HG02588 (cell line): Measurements from ENCODE around the gene CCND1.
A peak's percentile ranks its signal among the peaks of the same experiment; 100 is the strongest.

Experiments
- ATAC-seq: cut with Tn5 transposase; IDR thresholded peaks from one replicate; pipeline ENCODE4 v1.9.1; 2021; ENCODE audit warnings: mild to moderate bottlenecking, moderate library complexity; ENCODE audit not compliant: unreplicated experiment

CCND1 gene

DNA sequence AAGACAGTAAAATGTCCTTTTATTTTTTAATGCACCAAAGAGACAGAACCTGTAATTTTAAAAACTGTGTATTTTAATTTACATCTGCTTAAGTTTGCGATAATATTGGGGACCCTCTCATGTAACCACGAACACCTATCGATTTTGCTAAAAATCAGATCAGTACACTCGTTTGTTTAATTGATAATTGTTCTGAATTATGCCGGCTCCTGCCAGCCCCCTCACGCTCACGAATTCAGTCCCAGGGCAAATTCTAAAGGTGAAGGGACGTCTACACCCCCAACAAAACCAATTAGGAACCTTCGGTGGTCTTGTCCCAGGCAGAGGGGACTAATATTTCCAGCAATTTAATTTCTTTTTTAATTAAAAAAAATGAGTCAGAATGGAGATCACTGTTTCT, 1.1 kb upstream of the CCND1 start:
- ATAC-seq, result no peak

DNA sequence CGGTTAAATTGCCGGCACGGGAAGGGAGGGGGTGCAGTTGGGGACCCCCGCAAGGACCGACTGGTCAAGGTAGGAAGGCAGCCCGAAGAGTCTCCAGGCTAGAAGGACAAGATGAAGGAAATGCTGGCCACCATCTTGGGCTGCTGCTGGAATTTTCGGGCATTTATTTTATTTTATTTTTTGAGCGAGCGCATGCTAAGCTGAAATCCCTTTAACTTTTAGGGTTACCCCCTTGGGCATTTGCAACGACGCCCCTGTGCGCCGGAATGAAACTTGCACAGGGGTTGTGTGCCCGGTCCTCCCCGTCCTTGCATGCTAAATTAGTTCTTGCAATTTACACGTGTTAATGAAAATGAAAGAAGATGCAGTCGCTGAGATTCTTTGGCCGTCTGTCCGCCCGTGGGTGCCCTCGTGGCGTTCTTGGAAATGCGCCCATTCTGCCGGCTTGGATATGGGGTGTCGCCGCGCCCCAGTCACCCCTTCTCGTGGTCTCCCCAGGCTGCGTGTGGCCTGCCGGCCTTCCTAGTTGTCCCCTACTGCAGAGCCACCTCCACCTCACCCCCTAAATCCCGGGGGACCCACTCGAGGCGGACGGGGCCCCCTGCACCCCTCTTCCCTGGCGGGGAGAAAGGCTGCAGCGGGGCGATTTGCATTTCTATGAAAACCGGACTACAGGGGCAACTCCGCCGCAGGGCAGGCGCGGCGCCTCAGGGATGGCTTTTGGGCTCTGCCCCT, 529 bp upstream of the CCND1 start:
- ATAC-seq, result no peak

DNA sequence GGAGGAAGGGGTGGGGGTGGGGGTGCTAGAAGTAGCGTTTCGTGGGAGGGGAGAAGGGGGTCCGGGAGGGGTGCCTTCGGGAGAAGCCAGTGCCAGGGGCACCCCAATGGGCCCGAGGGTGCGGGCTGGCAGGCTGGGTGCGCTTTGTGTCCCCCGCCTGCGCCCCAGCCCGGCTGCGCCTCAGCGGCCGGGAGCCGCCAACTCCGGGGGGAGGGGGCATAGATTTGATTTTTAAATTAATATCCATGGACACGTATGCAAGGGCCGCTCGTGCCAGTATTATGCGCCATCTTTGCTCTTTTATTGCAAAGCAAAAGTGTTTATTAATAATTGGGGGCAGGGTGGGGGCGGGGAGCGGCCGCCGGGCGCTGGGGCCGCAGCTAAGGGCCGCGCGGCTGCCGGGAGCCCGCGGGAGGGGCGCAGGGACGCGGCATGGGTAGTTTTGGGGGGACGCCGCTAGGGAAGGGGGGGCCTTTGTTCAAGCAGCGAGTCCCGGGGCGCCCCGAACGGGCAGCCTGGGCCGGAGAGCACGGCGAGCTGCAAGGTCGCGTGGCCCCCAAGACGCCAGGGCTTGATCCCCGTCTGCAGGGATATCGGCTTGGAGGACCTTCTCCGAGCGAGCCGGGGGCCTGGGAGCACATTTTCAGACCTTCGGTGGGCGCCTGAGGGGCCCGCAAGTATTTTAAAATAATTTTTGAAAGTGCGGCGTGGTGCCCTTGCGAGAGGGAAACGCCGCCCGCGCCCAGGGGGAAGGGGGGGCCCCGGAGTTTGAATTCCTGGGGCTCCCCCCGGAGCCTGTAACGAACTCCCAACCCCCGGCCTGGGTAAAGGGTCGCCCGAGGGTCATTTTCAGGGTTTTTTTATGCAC, 959 bp downstream of the CCND1 start:
- no peak for ATAC-seq

DNA sequence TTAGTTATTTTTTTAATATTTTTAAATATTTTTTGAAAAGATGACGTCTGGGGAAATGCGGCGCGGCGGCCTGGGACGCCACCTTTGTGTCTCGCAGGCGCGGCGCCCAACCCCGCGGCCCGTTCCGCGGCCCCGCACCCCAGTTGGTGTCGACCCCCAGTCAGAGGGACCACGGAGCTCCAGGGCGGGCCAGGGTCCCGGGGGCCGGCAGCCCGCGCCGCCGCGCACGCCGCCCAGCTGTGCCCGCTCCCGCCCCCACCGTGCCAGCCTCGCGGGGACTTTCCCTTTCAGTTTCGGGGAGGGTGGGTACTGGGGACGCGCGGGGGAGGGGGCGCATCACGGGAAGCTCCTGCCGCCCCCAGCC, 1.6 kb downstream of the CCND1 start:
- no peak for ATAC-seq

DNA sequence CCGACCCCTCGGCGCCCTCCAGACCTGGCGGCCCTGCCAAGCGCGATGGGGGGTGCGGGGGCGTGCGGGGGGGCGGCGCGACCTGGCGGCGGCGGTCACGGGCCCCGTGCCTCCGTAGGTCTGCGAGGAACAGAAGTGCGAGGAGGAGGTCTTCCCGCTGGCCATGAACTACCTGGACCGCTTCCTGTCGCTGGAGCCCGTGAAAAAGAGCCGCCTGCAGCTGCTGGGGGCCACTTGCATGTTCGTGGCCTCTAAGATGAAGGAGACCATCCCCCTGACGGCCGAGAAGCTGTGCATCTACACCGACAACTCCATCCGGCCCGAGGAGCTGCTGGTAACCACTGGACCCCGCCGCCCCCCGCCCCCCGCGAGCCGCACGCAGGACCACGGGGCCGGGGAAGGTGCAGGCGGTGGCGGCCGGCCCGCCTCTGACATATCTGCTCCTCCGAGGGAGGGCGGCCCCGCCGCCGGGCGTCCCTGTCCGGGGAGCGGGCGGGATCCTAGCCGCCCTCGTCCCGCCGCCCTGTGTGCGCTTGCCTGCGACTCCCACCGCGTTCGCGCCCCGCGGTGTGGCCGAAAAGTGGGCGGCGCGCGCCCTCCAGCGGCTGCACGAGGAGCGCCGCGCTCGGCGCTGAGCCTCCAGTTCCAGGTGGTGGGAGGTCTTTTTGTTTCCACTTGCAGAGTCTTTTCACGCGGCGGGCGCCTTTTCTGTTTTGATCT, 2.1 kb downstream of the CCND1 start:
- ATAC-seq, result peak; percentile 37

DNA sequence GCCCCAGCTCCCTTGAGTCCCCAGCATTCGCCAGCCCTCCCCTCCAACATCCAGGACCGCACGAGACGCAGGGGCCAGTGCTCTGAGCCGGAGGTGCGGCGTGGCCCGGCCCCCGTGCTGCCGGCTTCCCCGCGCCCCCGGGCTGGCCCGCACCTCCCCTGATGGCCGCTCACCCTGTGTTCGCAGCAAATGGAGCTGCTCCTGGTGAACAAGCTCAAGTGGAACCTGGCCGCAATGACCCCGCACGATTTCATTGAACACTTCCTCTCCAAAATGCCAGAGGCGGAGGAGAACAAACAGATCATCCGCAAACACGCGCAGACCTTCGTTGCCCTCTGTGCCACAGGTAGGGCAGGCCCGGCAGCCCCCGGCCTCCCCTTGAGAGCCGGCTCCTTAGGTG, 2.7 kb downstream of the CCND1 start:
- no peak for ATAC-seq

DNA sequence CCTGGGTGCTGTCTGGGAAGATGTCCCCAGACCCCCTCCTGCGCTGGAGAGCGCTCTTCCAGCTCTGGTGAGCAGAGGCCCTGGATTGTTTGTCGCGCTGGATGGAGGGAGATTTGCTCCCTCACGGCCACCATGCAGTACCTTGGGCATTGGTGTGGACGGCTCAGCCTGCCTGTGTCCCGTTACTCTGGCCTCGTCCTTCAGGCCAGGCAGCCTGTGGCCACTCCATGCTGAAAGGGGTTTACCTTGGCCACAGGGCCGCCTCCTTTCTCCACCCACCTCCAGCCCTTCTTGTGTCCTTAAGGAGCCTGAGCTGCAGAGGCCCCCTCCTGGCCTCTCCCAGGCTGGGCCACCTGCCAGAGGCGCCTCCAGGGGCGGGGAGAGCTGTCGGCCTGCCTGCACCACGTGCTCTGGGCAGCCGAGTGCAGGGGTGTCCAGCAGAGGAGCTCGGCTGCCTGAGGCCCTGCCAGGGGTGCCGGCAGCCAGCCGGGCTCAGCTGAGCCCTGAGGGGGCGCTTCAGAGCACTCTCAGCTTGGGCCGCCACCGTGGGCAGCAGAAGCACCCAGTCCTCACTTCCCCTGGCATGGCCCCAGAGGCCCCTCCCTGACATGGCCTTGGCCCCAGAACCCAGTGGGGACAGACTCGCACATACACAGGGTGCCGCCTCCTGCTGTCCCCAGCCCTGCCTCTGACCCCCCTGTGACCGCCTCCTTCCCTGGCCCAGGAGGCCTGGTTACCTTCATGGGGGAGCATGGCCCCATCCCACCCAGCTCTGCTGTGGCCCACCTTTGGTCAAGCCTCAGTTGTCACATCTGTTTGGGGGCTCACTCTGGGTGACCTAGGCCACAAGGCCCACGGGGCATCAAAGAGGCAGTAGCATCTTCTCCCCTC, 3.4 kb downstream of the CCND1 start:
- no peak for ATAC-seq

DNA sequence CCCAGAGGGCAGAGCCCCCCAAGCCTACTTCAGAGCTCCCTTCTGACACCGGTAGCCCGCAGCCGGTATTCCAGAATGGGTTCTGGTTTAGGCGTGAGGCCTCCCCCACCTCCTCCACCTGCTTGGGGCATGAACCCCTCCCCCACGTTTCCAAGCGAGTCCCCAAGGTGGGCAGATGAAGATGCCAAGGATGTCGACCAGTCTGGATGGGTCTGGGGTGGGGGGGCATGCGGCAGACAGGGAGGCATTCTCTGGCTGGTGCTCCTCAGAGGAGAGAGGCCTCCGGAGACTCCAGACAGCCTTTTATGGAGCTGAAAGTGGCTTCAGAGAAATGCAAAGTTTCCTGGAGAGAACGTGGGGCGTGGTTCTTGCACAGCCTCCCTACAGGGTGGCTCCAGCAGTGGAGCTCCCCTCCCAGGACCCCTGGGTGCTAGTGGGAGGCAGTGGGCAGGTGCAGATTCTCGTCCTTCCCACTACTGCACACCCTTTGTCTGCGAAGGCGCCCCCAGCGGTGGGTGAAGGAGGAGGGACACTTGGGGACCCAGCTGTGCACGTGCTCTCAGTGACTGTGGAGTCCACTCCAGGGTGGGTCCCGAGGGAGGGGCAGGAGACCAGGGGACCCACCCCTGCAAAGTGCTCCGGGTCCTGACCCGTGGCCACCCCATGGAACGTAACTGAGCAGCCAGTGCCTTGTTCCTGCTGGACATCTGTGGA, 4.2 kb downstream of the CCND1 start:
- no peak for ATAC-seq

DNA sequence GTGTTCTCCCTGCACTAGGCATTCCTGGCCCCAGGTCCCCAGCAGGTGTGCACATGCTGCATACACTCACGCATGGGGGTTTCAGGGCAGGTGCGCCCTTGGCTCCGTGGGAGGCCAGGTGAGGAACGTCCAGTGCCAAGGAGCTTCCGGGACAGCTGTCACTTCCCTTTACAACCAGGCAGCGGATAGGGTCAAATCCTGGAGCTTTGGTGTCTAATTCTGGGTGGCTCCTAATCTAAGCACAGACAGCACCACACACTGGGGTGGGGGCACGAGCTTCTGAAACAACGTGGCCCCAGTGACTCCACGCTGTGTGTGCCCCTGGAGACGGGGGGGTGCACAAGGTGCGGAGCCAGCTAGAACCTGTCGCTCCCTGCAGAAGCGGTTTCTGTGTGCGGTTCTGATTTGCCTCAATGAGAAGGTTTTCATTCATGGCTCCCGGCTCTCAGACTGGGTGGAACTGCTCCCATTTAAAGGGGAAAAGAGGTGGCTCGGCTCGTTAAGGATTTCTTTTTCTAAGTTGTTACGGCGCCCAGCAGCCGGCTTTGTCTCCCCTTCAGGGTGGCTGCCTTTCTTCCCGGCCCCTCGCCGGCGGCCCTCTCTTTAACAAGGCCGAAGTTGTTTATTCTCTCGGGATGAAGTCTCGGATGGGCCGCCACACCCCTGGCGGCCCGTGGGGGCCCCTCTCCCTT, 5.0 kb downstream of the CCND1 start:
- no peak for ATAC-seq

DNA sequence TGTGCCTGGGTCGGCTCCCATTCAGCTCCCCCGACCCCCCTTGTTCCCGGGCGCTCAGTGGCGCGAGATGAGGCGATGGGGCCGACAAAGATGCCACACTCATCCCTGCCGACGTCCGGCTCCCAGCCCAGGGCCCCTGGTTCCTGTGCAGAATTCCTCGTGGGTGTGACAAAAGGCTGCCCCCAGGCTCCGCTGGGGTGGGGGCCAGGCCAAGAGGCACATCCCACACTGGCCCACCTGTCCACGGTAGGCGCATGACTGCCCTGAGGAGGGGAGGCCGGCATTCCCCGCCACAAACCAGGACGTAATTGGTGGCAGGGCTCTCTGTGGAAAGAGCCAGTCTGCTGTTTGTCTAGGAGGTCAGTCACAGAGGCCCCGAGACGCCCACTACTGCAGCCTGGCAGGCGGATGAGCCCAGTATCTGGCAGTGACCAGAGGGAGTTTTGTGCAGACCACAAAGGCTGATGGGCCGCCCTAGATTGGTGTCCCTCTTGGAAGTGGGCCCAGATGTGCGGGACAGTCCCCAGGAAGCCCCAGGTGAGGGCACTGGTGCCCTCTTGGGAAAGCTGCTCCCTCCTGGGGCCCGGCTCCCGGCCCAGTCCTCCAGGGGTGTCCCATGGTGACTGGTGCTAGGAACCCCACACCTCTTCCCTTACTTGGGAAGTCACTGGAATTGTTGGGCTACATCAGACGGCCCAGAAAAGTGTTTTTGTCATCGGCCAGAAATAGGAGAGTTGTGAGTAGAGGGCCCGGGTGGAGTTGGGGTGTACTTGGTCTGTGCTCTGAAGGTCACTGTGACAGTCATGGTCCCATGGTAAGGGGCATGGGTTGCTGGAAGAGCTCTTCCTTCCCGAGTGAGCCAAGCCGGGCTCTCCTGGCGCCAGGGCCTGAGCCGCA, 5.8 kb downstream of the CCND1 start:
- no peak for ATAC-seq

DNA sequence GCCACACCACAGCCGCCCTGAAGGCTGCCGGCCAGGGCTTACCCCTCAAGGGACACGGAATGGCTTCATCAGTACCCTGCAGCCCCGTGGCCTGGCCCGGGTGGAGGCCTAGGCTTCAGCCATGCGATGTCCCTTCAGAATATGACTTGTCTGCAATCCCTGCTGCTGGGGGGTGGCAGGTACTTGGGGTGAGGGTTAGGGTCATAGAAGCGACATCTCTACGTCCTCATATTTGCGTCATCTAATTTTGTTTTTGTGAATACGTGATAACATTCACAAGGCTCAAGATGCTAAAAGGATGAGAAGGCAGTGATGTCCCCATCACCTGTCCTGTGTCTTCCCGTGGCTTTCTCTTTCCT, 6.4 kb downstream of the CCND1 start:
- ATAC-seq, result no peak

DNA sequence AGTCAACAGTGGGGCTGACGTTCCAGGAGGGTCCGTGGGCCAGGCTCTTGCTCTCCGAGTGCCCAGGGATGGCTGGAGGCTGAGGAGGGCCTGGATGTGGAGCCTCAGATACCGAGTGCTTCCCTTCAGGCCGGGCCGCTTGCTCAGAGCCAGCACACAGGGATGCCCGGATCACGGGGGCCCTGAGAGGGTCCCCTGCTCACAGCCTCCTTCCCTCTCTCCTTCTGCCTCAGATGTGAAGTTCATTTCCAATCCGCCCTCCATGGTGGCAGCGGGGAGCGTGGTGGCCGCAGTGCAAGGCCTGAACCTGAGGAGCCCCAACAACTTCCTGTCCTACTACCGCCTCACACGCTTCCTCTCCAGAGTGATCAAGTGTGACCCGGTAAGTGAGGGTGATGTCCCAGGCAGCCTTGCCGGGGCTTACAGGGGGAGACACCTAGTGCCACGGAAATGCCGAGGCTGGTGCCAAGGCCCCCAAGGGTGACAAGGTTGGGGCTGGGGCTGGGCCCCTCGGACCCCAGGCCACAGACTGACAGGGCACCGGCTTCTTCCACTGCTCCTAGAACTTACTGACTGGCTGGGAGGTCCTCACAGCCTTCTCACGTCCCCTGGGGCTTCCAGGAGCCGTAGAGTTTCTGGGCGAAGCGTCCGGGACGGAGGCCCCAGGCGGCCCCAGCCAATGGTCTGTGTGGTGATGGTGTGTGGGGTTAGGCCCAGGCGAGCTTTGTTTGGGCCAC, 7.0 kb downstream of the CCND1 start:
- no peak for ATAC-seq

DNA sequence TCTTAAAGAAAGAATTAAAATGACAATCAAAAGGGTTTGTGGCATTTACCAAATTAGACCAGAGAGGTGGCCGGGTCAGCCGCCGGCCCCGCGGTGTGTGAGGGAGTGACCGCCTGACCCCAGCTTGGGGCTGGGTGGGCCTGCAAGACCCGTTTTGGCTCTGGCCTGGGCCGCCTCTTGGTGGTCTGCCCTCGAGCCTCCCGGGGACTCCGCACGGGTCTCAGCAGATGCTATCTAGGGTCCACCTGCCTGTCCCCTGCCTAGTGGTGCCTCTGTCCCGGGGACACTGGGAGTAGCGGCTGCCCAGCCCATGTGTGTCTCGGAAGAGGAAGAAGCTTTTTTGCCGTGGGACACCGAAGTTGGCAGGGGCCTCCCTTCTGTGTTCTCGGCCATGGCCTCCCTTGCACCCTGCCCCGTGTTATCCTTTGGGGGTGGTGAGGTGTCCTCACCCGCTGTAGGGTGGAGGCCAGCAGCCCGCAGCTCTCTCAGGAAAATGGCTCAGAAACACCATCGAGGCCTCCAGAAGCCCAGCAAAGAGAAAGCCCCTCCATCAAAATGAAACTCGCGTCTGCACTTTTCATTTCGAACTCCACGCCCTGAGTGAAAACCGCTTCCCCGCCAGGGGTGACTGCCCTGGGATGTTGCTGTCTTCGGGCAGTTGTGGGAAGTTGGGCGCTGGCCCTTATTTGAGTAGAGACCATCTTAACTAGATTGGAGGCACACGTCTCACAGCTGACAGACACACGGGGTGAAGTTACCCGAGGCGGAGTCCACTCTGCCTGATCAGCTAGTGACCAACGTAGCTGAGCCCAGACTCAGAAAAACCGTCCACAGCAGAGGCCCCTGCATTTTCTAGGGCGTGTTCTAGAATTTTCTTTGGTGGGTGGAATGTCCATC, 8.0 kb downstream of the CCND1 start:
- no peak for ATAC-seq

DNA sequence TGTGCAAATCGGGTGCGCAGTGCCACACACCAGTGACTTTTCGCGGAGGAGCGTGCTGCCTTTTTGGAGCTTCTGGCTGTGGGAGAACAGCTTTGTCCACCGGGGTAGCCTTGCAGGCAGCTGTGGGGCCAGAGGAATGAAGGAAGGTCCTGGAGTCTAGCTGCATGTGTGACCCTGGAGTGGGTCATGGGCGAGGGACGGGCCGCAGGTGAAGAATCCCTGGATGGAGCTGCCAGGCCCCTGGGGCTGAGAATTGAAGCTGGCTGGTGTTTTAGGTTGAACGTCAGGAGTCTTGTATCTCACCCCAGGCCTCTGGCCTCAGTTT, 8.6 kb downstream of the CCND1 start:
- no peak for ATAC-seq

DNA sequence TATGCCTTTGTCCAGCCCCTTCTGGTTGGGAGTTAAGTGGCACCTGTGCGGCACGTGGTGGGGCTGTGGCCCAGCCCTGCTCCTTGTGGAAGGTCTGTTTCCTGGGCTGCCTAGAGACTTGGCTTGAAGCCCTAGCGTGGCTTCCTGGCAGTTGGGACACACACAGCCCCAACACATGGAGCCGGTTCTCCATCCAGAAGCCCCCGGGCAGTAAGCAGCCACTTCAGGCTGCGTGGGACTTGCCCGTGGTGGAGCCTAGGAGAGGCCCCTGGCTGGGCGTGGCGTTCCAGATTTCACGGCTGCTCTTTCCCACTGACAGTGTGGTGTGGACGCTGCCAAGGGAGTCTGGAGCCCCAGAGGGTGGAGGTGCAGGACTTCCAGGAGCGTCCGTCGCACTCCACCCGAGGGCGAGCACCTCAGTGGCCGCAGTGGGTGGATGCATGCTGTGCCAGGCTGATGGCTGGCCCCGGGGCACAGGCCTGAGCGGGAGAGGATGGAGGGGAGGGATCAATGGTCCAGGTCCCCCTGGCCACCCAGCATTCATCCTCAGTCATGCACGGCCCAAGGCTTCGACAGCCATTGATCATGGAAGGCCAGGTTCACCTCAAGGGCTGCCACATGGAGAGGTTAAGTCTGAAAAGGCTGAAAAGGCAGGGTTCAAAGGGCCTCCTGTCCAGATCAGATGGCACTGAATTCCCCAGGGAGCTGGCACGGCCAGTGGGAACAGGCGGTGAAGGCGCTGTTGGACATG, 9.3 kb downstream of the CCND1 start:
- ATAC-seq, result no peak

DNA sequence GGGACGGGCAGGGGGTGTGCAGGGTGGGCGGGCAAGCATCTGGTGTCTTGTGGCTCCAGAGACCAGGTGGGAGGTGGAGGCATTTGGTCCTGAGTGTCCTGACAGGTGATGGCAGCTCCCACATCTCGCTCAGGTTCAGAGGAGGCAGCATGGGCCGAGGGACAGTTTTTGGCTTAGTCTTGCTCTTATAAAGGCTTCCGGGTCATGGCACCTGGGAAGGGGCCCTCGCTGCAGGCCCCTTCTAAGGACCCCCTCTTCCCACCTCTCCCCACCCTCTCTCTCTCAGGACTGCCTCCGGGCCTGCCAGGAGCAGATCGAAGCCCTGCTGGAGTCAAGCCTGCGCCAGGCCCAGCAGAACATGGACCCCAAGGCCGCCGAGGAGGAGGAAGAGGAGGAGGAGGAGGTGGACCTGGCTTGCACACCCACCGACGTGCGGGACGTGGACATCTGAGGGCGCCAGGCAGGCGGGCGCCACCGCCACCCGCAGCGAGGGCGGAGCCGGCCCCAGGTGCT, 9.9 kb downstream of the CCND1 start:
- ATAC-seq, result no peak
